HepG2 (cell line): ENCODE data around the gene ZBTB46. TPM values are rescaled to one million over a fixed set of nuclear protein-coding genes. Genes with fewer than 3 reads are reported as not detected.

Experiments
- ADNP ChIP-seq: sonication (generic); formaldehyde crosslinking; IDR thresholded peaks from 2 replicates; pipeline ENCODE4 v1.4.0; 2020; ENCODE audit warnings: missing genetic modification reagents
- ARID5B ChIP-seq: IDR thresholded peaks from 2 replicates; pipeline ENCODE4 v1.4.0; 2020; ENCODE audit warnings: mild to moderate bottlenecking, missing genetic modification reagents
- HHEX ChIP-seq: IDR thresholded peaks from 2 replicates; pipeline ENCODE4 v1.6.1; 2016; ENCODE audit warnings: control low read depth
- MED1 ChIP-seq: sonication (generic); formaldehyde crosslinking; IDR thresholded peaks from 2 replicates; pipeline ENCODE4 v1.4.0; 2020; ENCODE audit warnings: missing genetic modification reagents
- SCMH1 ChIP-seq: sonication (generic); formaldehyde crosslinking; IDR thresholded peaks from 2 replicates; pipeline ENCODE4 v1.9.0; 2021; ENCODE audit warnings: missing genetic modification reagents, mild to moderate bottlenecking, borderline replicate concordance
- SPEN ChIP-seq: sonication (generic); formaldehyde crosslinking; IDR thresholded peaks from 2 replicates; pipeline ENCODE4 v1.5.1; 2020; ENCODE audit warnings: low read depth, mild to moderate bottlenecking, missing genetic modification reagents
- ZNF513 ChIP-seq: sonication (generic); formaldehyde crosslinking; conservative IDR thresholded peaks from 2 replicates; pipeline ENCODE4 v1.5.0; 2020; ENCODE audit warnings: missing genetic modification reagents
- ZNF550 ChIP-seq: sonication (generic); formaldehyde crosslinking; IDR thresholded peaks from 2 replicates; pipeline ENCODE4 v1.4.0; 2020; ENCODE audit warnings: mild to moderate bottlenecking, missing genetic modification reagents, borderline replicate concordance
- ZNF567 ChIP-seq: sonication (generic); formaldehyde crosslinking; IDR thresholded peaks from 2 replicates; pipeline ENCODE4 v1.8.1; 2023; ENCODE audit warnings: mild to moderate bottlenecking, missing genetic modification reagents, borderline replicate concordance
- ZNF605 ChIP-seq: sonication (generic); formaldehyde crosslinking; IDR thresholded peaks from 2 replicates; pipeline ENCODE4 v1.8.0; 2022; ENCODE audit warnings: mild to moderate bottlenecking, missing genetic modification reagents
- ZNF646 ChIP-seq: sonication (generic); formaldehyde crosslinking; IDR thresholded peaks from 2 replicates; pipeline ENCODE4 v1.9.0; 2021; ENCODE audit warnings: mild to moderate bottlenecking, missing genetic modification reagents
- ZNF761 ChIP-seq: sonication (generic); formaldehyde crosslinking; conservative IDR thresholded peaks from 2 replicates; pipeline ENCODE4 v1.4.0; 2020; ENCODE audit warnings: mild to moderate bottlenecking, missing genetic modification reagents
- ZNF776 ChIP-seq: sonication (generic); formaldehyde crosslinking; IDR thresholded peaks from 2 replicates; pipeline ENCODE4 v1.4.0; 2020; ENCODE audit warnings: mild to moderate bottlenecking, missing genetic modification reagents
- ZSCAN12 ChIP-seq: sonication (generic); formaldehyde crosslinking; IDR thresholded peaks from 2 replicates; pipeline ENCODE4 v1.9.0; 2021; ENCODE audit warnings: mild to moderate bottlenecking, missing genetic modification reagents
- polyA plus RNA-seq, 8 experiments: library from polyadenylated mRNA; depleted of rRNA in 3 of 8; stranded (reverse) in 7 of 8; unstranded in 1 of 8; fragments of >200 nt; fragmentation: Illumina TruSeq in 4 of 8; extraction: Trizol in 4 of 8; gene quantifications; 2 replicates each; pipeline versions ENCODE4 v1.2.1 to v1.2.3, GENCODE V29; 2011 to 2016; ENCODE audit warnings: low read depth in 4 of 8, missing spikeins in 1 of 8, mixed read lengths in 1 of 8; ENCODE audit not compliant: insufficient read depth in 1 of 8
- total RNA-seq, 5 experiments: library from RNA; depleted of rRNA; stranded (reverse); fragments of >200 nt; fragmentation: Illumina TruSeq; extraction: Trizol; gene quantifications; 2 replicates each; pipeline ENCODE4 v1.2.3, GENCODE V29; 2016; ENCODE audit warnings: low read depth in 1 of 5

The ZBTB46 gene
- total and polyA plus RNA-seq, 2 of the 13 experiments (the other 11 are each of a cell fraction or from before 2014, with no cell fraction given): 1.6 to 13.5 TPM

- peak; percentile 87 for TF ChIP-seq ZNF761 (CRISPR knock-in tag)
- no peak for TF ChIP-seq MED1 (CRISPR knock-in tag)
- no peak for TF ChIP-seq ZNF605
- TF ChIP-seq ZNF646 (CRISPR knock-in tag): no peak
- 0 out of 2 replicates have a peak, but pooled peaks have one; percentile 80 for TF ChIP-seq ZNF776 (CRISPR knock-in tag)
- TF ChIP-seq SPEN (CRISPR knock-in tag): no peak
- TF ChIP-seq ZNF567: no peak
- TF ChIP-seq HHEX (CRISPR knock-in tag): no peak
- no peak for TF ChIP-seq ZNF513
- TF ChIP-seq ZNF550 (CRISPR knock-in tag): no peak
- TF ChIP-seq ADNP: no peak
- no peak for TF ChIP-seq SCMH1 (CRISPR knock-in tag)
- peak; percentile 30; the same call in 1 of the 2 replicates for TF ChIP-seq ARID5B (CRISPR knock-in tag)
- TF ChIP-seq ZSCAN12: no peak
Measured at GRCh38 chr20:63833776-63834490, 2.9 kb upstream of the ZBTB46 start (continued).
